Measurements from ENCODE around the gene CELF5.

DNA sequence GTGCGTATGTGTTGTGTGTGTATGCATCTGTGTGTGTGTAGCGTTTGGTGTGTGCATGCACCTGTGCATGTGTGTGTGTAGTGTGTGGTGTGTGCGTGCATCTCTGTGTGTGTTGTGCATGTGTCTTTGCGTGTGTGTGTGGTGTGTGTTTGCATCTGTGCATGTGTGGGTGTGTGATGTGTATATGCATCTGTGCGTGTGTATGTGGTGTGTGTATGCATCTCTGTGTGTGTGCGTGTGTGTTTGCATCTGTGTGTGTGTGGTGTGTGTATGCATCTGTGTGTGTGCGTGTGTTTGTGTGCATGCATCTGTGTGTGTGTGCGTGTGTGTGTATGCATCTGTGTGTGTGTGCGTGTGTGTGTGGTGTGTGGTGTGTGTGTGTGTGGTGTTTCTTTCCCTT is 20.6 kb downstream of the CELF5 start:
- TF ChIP-seq CTCF (IDR thresholded peaks at IDR 0.05): no peak
- TF ChIP-seq EZH2 (IDR thresholded peaks at IDR 0.05; ENCODE audit: borderline replicate concordance, insufficient read depth, low read depth, low read length, poor library complexity, severe bottlenecking): no peak

Data from B cell (primary cell).